22Rv1 (cell line): ENCODE results near the gene LIMA1.

Experiments
- H3K27ac ChIP-seq: fragments of 450-650 bp; 2 replicates; pipeline ENCODE4 v1.5.1; 2017
- ZFX ChIP-seq: fragments of 450-650 bp; IDR thresholded peaks from 2 replicates; pipeline ENCODE4 v1.6.1; 2017; ENCODE audit warnings: antibody characterized with exemption, borderline replicate concordance
- TF ChIP-seq, protein P1 (sequence below): fragments of 450-650 bp; IDR thresholded peaks from 2 replicates; pipeline ENCODE4 v1.5.1; 2017; ENCODE audit warnings: mild to moderate bottlenecking

The LIMA1 gene

GRCh38 chr12:50187084-50187900 is 96.0 kb downstream of the LIMA1 start:
- TF ChIP-seq, protein P1, sequence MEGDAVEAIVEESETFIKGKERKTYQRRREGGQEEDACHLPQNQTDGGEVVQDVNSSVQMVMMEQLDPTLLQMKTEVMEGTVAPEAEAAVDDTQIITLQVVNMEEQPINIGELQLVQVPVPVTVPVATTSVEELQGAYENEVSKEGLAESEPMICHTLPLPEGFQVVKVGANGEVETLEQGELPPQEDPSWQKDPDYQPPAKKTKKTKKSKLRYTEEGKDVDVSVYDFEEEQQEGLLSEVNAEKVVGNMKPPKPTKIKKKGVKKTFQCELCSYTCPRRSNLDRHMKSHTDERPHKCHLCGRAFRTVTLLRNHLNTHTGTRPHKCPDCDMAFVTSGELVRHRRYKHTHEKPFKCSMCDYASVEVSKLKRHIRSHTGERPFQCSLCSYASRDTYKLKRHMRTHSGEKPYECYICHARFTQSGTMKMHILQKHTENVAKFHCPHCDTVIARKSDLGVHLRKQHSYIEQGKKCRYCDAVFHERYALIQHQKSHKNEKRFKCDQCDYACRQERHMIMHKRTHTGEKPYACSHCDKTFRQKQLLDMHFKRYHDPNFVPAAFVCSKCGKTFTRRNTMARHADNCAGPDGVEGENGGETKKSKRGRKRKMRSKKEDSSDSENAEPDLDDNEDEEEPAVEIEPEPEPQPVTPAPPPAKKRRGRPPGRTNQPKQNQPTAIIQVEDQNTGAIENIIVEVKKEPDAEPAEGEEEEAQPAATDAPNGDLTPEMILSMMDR, result no peak
- TF ChIP-seq ZFX, result no peak
- H3K27ac ChIP-seq, result no peak overlapping the region

- no peak for TF ChIP-seq ZFX
- TF ChIP-seq, protein P1, result no peak
- H3K27ac ChIP-seq, result no peak overlapping the region
These were observed 96.6 kb downstream of the LIMA1 start for GRCh38 chr12:50186681-50187080.

DNA sequence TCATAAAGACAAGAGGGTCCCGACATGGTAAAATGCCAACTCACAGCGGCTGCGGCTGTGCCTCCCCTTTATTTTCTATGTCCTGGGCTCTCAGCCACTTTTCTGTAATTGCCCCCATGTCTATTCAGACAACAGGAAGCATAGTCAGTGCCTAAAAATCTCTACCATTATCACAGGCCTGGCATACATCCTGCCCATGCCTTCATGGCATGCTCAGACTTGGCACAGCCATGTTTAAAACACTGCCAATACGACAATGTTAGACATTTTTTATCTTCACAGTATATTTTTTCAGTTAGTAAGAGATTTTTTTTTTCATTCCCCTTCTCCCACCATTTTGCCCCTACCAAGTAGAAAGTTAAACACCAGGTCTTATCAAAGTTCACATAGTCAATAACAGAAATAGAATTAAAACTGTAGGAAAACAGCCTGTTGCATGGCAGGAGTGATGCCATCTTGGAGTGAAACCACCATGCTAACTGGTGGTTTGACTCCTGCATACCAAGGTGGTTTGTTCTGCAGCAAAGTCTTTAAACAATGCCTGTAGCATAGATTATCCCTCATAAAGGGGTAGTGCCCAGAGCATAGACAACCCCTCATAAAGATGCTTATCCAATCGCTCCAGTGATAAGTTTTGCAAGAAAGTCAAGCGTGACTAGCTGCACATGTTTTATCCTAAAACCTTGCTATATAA is 97.2 kb downstream of the LIMA1 start:
- no peak overlapping the region for H3K27ac ChIP-seq
- TF ChIP-seq, protein P1, result no peak
- no peak for TF ChIP-seq ZFX

DNA sequence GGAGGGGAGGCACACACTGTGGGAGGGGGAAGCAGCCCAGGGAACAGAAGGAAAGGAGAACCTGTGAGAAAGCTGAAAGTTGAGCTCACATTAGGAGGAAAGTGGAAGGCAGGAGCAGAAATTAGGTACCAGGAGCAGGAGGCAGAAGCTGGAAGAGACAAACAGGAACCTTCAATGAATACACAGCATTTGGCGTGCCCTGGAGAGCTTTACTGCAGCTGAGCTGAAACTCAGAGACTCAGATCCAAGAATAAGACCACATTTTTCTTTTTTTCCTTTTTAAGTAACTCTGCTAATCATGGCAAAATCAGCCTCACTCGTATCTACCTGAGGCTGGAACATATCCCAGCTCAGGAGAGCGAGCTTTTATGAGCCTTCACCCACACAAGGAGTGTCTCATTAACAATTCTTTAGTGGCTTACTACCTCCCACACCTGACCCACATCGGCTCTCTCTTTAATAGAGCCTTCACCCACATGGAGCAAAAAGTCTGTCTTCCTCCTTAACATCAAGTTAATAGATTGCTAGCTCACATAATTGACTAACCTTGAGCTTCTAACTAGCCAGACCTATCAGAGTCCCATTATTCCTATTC is 97.9 kb downstream of the LIMA1 start:
- no peak overlapping the region for H3K27ac ChIP-seq

DNA sequence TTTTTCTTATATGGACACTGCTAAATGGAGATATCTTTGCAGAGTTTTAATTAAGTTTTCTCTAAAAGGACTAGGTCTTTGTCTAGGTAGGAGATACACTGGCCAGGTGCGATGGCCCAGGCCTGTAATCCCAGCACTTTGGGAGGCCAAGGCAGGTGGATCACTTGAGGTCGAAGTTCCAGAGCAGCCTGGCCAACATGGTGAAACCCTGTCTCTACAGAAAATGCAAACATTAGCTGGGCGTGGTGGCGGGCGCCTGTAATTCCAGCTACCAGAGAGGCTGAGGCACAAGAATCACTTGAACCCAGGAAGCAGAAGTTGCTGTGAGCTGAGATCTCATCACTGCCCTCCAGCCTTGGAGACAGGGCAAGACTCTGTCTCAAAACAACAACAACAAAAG is 99.1 kb downstream of the LIMA1 start:
- TF ChIP-seq, protein P1, result no peak
- TF ChIP-seq ZFX, result no peak
- H3K27ac ChIP-seq, result no peak overlapping the region

More for the DNA sequence above, 97.9 kb downstream of the LIMA1 start:
- TF ChIP-seq, protein P1, result no peak
- TF ChIP-seq ZFX, result no peak

DNA sequence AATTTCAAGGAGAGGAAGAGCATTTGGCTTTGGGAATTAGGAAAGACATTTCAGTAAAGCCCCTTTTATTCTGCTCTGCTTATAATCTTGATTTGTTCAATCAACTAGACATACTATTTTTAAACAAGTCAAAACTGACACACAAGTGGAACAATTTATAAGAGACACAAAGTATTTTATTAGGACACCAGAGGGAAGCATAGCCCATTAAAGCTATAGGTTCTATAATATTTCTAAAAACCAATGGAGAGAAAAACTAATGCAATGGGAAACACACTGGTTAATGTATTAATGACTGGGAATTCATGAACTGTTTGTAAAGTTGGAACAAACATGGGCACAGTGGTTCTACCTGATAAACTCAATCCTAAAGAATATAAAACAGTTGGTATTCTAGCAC is 100.9 kb downstream of the LIMA1 start:
- no peak for TF ChIP-seq ZFX
- TF ChIP-seq, protein P1, result peak; percentile 26; the same call in 1 of the 2 replicates
- no peak overlapping the region for H3K27ac ChIP-seq
